Femur (tissue), 1 donor: ENCODE data around the gene LAMA5.

ENCODE experiments used
- DNase-seq: peaks from one replicate; pipeline ENCODE4 v3.0.0-alpha.2; 2017

Gene LAMA5

GRCh38 chr20:62403331-62403730, 36.2 kb upstream of the LAMA5 start:
- no peak for DNase-seq

- no peak for DNase-seq
Measured at GRCh38 chr20:62402456-62403150, 35.5 kb upstream of the LAMA5 start.

GRCh38 chr20:62401331-62401779, 34.2 kb upstream of the LAMA5 start:
- no peak for DNase-seq

GRCh38 chr20:62400541-62400940, 33.4 kb upstream of the LAMA5 start:
- DNase-seq: no peak

- DNase-seq: no peak
Measured at GRCh38 chr20:62400021-62400420, 32.9 kb upstream of the LAMA5 start.

GRCh38 chr20:62398120-62398821, 31.2 kb upstream of the LAMA5 start:
- no peak for DNase-seq

- DNase-seq: no peak
Measured at GRCh38 chr20:62396367-62397239, 29.5 kb upstream of the LAMA5 start.

GRCh38 chr20:62395311-62396242, 28.5 kb upstream of the LAMA5 start:
- no peak for DNase-seq

- DNase-seq: no peak
Measured at GRCh38 chr20:62394248-62395245, 27.4 kb upstream of the LAMA5 start.

GRCh38 chr20:62393830-62394229, 26.7 kb upstream of the LAMA5 start:
- DNase-seq: no peak

GRCh38 chr20:62393335-62393665, 26.2 kb upstream of the LAMA5 start:
- DNase-seq: no peak

- no peak for DNase-seq
Measured at GRCh38 chr20:62392621-62393334, 25.7 kb upstream of the LAMA5 start.

GRCh38 chr20:62392077-62392418, 24.9 kb upstream of the LAMA5 start:
- DNase-seq: no peak

- no peak for DNase-seq
Measured at GRCh38 chr20:62391165-62392076, 24.3 kb upstream of the LAMA5 start.

GRCh38 chr20:62390317-62391164, 23.4 kb upstream of the LAMA5 start:
- DNase-seq: no peak

GRCh38 chr20:62389601-62390087, 22.5 kb upstream of the LAMA5 start:
- DNase-seq: no peak

GRCh38 chr20:62388839-62389600, 21.9 kb upstream of the LAMA5 start:
- DNase-seq: no peak
